ENCODE measurements around the gene TMCO4. TPM values are rescaled to one million over a fixed set of nuclear protein-coding genes. Genes with fewer than 3 reads are reported as not detected.

Gene TMCO4
- total and polyA plus RNA-seq, 2 of the 4 experiments (the other 2 are of a cell fraction), result 7.3 to 8.6 TPM

GRCh38 chr1:19812875-19813642, 13.3 kb upstream of the TMCO4 start:
- Histone ChIP-seq H2BK5ac (ENCODE audit: low read depth, low read length, poor library complexity, severe bottlenecking) (no peak overlapping the region), H3K4me3 (ENCODE audit: insufficient read depth, low read depth, low read length) (no peak overlapping the region), H3K9me3 (ENCODE audit: control insufficient read depth, insufficient read depth, low read length) (no peaks in the 10 kb centered on the region), H2BK120ac (ENCODE audit: low read depth, low read length) (no peak overlapping the region), H2AK9ac (replicated peaks; ENCODE audit: low read depth, low read length, poor library complexity) (peak overlapping the region; percentile 9), H2AK5ac (ENCODE audit: low read depth, low read length) (no peak overlapping the region), H3K27me3 (ENCODE audit: control insufficient read depth, insufficient read depth, low read length) (peaks cover 20% of the 10 kb centered on the region), H3K23ac (ENCODE audit: low read depth, low read length) (no peak overlapping the region), H3K4ac (ENCODE audit: low read depth, low read length) (no peak overlapping the region), H3K36me3 (ENCODE audit: control insufficient read depth, insufficient read depth, low read length) (no peaks in the 10 kb centered on the region), H2AFZ (replicated peaks; ENCODE audit: low read length, poor library complexity) (no peak overlapping the region), H4K91ac (ENCODE audit: insufficient read depth, low read depth, low read length) (no peak overlapping the region), H3K4me2 (ENCODE audit: low read depth, low read length) (no peak overlapping the region), H2BK15ac (ENCODE audit: low read depth, low read length) (no peak overlapping the region), H3K9ac (ENCODE audit: low read depth, low read length) (no peak overlapping the region), H3K9me1 (ENCODE audit: insufficient read depth, low read length) (no peaks in the 10 kb centered on the region), H2BK20ac (ENCODE audit: low read depth, low read length) (no peak overlapping the region), H3K18ac (ENCODE audit: low read depth, low read length) (no peak overlapping the region), H4K20me1 (ENCODE audit: insufficient read depth, low read length) (0 out of 2 replicates have a peak, but pooled peaks cover 3% of the 10 kb centered on the region), H3K14ac (replicated peaks; ENCODE audit: low read depth, low read length) (no peak overlapping the region), H4K8ac (ENCODE audit: low read depth in 2 of 2, low read length in 2 of 2) (no peak overlapping the region), H4K5ac (ENCODE audit: low read depth, low read length) (no peak overlapping the region), H3K79me1 (ENCODE audit: low read depth in 1 of 2, low read length in 2 of 2) (no peaks in the 10 kb centered on the region), H3K56ac (ENCODE audit: extremely low read depth, insufficient read depth, low read length) (no peak overlapping the region), H3K4me1 (ENCODE audit: control insufficient read depth, insufficient read depth, low read length) (no peaks in the 10 kb centered on the region), H3K27ac (ENCODE audit: insufficient read depth, low read length) (no peak overlapping the region)
- ATAC-seq (ENCODE audit: low read depth) (no peak), DNase-seq (no peak)
- intact Hi-C loops (cut with micrococcal nuclease), result no loop called here
- 83% methylated on average over 2 of the region's 15 CpGs; no CpG with 5 or more reads in 1 of the 2 experiments for WGBS, 2 experiments (ENCODE audit: extremely low coverage in 2 of 2, insufficient read length in 1 of 2)
- CTCF ChIA-PET, result no interaction called here
- POLR2A ChIA-PET (ENCODE audit: unreplicated experiment), result no interaction called here
- BruUV-seq (replicated peaks), result no TSS peak
- in situ Hi-C loops (cut with MboI; ENCODE audit: low sequenced_read_pairs), result no loop called here
- TF ChIP-seq RAD21 (IDR thresholded peaks at IDR 0.05; ENCODE audit: low read length) (no peak), POLR2A (IDR thresholded peaks at IDR 0.05; ENCODE audit: low read depth, low read length) (no peak), SMC3 (IDR thresholded peaks at IDR 0.05; ENCODE audit: low read depth, low read length) (no peak), CTCF (conservative IDR thresholded peaks at IDR 0.05; ENCODE audit: low read depth, low read length) (no peak), NFE2L2 (IDR thresholded peaks at IDR 0.05; ENCODE audit: low read depth, low read length) (no peak), FOS (IDR thresholded peaks at IDR 0.05; ENCODE audit: low read depth, low read length) (no peak)
- dilution Hi-C loops (cut with HindIII; ENCODE audit: low sequenced_read_pairs, unreplicated experiment), result no loop called here
